Liver (tissue), 3 donors: ENCODE measurements around the gene SIRT7.

Experiments used
- EGR1 ChIP-seq, 2 donors: IDR thresholded peaks; 2 replicates each; pipeline ENCODE4 v1.6.1; 2016 to 2018; ENCODE audit warnings: antibody characterized with exemption in 2 of 2, low read depth in 2 of 2
- GABPA ChIP-seq, 2 donors: IDR thresholded peaks in 1 of 2; conservative IDR thresholded peaks in 1 of 2; 2 replicates each; pipeline ENCODE4 v1.6.1; 2016; ENCODE audit warnings: antibody characterized with exemption in 2 of 2, mild to moderate bottlenecking in 1 of 2, moderate library complexity in 1 of 2
- HNF4A ChIP-seq, 2 donors: conservative IDR thresholded peaks; 2 replicates each; pipeline ENCODE4 v1.6.1; 2016; ENCODE audit warnings: antibody characterized with exemption in 2 of 2, mild to moderate bottlenecking in 2 of 2
- HNF4G ChIP-seq: IDR thresholded peaks from 2 replicates; pipeline ENCODE4 v1.6.1; 2016; ENCODE audit warnings: antibody characterized with exemption
- JUND ChIP-seq, 2 donors: IDR thresholded peaks; 2 replicates each; pipeline ENCODE4 v1.6.1; 2016; ENCODE audit warnings: antibody characterized with exemption in 2 of 2
- RAD21 ChIP-seq, 2 donors: IDR thresholded peaks; 2 replicates each; pipeline ENCODE4 v1.6.1; 2016; ENCODE audit warnings: antibody characterized with exemption in 2 of 2, mild to moderate bottlenecking in 2 of 2
- RXRA ChIP-seq, 2 donors: IDR thresholded peaks; 2 replicates each; pipeline ENCODE4 v1.6.1; 2017 to 2018; ENCODE audit warnings: antibody characterized with exemption in 2 of 2, mild to moderate bottlenecking in 1 of 2
- YY1 ChIP-seq: IDR thresholded peaks from 2 replicates; pipeline ENCODE4 v1.6.1; 2016; ENCODE audit warnings: antibody characterized with exemption, mild to moderate bottlenecking
- TF ChIP-seq, protein P1 (sequence below): fragments of 150-350 bp; IDR thresholded peaks from 2 replicates; pipeline ENCODE4 v1.5.1; 2017; ENCODE audit warnings: improper control_type of control experiment, low read depth, low read length; ENCODE audit not compliant: missing input control
- TF ChIP-seq, protein P2 (sequence below): IDR thresholded peaks from 2 replicates; pipeline ENCODE4 v1.6.1; 2016; ENCODE audit warnings: antibody characterized with exemption
- TF ChIP-seq, protein P3 (sequence below): IDR thresholded peaks from 2 replicates; pipeline ENCODE4 v1.6.1; 2016; ENCODE audit warnings: antibody characterized with exemption, mild to moderate bottlenecking
- donor health status: healthy.
- donor health status: healthy.

DNA sequence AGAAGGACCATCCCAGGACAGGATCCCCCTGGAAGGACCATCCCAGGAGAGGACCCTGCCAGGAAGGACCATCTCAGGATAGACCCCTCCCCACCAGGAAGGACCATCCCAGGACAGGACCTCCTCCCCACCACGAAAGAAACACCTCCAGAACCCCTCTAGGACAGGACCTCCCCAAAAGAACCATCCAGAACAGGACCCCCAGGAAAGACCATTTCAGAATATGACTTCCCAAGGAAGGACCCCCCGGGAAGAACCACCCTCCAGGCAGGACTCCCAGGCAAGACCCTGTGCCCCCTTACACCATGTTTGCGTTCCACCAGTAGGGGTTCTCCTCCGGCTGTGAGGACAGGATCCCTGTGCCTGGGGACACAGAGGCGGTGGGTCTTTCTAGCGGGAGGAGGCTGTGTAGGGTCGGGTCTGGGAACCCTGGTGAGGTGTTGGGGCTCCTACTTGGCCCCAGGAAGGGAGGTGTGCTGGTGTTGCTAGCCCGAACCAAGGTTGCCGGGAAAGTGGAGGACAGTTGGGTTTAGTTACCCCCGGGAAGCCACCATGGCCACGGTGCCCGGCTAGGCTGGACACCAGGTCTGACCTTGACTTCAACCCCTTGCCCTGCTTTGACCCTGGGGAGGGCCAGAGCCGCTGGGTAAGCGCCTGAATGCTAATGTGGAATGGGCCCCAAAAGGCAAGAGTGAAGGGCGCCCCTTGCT lies 40.8 kb upstream of the SIRT7 start:
- TF ChIP-seq, protein P1, sequence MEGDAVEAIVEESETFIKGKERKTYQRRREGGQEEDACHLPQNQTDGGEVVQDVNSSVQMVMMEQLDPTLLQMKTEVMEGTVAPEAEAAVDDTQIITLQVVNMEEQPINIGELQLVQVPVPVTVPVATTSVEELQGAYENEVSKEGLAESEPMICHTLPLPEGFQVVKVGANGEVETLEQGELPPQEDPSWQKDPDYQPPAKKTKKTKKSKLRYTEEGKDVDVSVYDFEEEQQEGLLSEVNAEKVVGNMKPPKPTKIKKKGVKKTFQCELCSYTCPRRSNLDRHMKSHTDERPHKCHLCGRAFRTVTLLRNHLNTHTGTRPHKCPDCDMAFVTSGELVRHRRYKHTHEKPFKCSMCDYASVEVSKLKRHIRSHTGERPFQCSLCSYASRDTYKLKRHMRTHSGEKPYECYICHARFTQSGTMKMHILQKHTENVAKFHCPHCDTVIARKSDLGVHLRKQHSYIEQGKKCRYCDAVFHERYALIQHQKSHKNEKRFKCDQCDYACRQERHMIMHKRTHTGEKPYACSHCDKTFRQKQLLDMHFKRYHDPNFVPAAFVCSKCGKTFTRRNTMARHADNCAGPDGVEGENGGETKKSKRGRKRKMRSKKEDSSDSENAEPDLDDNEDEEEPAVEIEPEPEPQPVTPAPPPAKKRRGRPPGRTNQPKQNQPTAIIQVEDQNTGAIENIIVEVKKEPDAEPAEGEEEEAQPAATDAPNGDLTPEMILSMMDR, result no peak
- TF ChIP-seq GABPA (IDR thresholded peaks at IDR 0.05 in 1 of 2, conservative IDR thresholded peaks at IDR 0.05 in 1 of 2) (no peak), YY1 (no peak), HNF4A (conservative IDR thresholded peaks at IDR 0.05) (no peak), RAD21 (IDR thresholded peaks at IDR 0.05) (no peak), RXRA (IDR thresholded peaks at IDR 0.05) (peak; percentile 35 to 73), EGR1 (IDR thresholded peaks at IDR 0.05; ENCODE audit: low read depth in 2 of 2) (no peak), JUND (IDR thresholded peaks at IDR 0.05) (no peak), HNF4G (no peak)
- TF ChIP-seq, protein P2, sequence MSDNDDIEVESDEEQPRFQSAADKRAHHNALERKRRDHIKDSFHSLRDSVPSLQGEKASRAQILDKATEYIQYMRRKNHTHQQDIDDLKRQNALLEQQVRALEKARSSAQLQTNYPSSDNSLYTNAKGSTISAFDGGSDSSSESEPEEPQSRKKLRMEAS, result no peak
- TF ChIP-seq, protein P3, sequence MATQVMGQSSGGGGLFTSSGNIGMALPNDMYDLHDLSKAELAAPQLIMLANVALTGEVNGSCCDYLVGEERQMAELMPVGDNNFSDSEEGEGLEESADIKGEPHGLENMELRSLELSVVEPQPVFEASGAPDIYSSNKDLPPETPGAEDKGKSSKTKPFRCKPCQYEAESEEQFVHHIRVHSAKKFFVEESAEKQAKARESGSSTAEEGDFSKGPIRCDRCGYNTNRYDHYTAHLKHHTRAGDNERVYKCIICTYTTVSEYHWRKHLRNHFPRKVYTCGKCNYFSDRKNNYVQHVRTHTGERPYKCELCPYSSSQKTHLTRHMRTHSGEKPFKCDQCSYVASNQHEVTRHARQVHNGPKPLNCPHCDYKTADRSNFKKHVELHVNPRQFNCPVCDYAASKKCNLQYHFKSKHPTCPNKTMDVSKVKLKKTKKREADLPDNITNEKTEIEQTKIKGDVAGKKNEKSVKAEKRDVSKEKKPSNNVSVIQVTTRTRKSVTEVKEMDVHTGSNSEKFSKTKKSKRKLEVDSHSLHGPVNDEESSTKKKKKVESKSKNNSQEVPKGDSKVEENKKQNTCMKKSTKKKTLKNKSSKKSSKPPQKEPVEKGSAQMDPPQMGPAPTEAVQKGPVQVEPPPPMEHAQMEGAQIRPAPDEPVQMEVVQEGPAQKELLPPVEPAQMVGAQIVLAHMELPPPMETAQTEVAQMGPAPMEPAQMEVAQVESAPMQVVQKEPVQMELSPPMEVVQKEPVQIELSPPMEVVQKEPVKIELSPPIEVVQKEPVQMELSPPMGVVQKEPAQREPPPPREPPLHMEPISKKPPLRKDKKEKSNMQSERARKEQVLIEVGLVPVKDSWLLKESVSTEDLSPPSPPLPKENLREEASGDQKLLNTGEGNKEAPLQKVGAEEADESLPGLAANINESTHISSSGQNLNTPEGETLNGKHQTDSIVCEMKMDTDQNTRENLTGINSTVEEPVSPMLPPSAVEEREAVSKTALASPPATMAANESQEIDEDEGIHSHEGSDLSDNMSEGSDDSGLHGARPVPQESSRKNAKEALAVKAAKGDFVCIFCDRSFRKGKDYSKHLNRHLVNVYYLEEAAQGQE, result no peak
